NT2/D1 (cell line): ENCODE results near the gene YPEL2.

Experiments
- SUZ12 ChIP-seq: IDR thresholded peaks from 2 replicates; pipeline ENCODE4 v1.6.1; 2011; ENCODE audit not compliant: insufficient read length, insufficient read depth; ENCODE audit errors: extremely low read depth
- YY1 ChIP-seq: IDR thresholded peaks from 2 replicates; pipeline ENCODE4 v1.6.1; 2011; ENCODE audit not compliant: insufficient read length, insufficient read depth

GRCh38 chr17:59296190-59296589 is 35.3 kb upstream of the YPEL2 start:
- no peak for TF ChIP-seq YY1
- no peak for TF ChIP-seq SUZ12
